Mesenchymal stem cell (in vitro differentiated cells and primary cell): ENCODE measurements around the gene ARHGAP35.

Experiments used
- DNase-seq: peaks from one replicate; pipeline ENCODE4 v3.0.0-alpha.2; 2013
- H2AFZ ChIP-seq: one replicate; pipeline ENCODE4 v1.6.1; 2013; ENCODE audit warnings: low read depth, mild to moderate bottlenecking, control low read depth, inconsistent platforms, low read length, moderate library complexity
- H2AK5ac ChIP-seq: 2 replicates; pipeline ENCODE4 v1.6.1; 2013; ENCODE audit warnings: low read length, moderate library complexity, mild to moderate bottlenecking, inconsistent platforms; ENCODE audit not compliant: severe bottlenecking
- H2BK120ac ChIP-seq: one replicate; pipeline ENCODE4 v1.6.1; 2013; ENCODE audit warnings: low read depth, mild to moderate bottlenecking, inconsistent platforms, low read length, moderate library complexity
- H2BK12ac ChIP-seq, 2 experiments: one replicate each; pipeline ENCODE4 v1.6.1; 2013; ENCODE audit warnings: inconsistent platforms in 2 of 2, low read length in 2 of 2, mild to moderate bottlenecking in 2 of 2, moderate library complexity in 2 of 2, control low read depth in 1 of 2
- H2BK15ac ChIP-seq: one replicate; pipeline ENCODE4 v1.6.1; 2013; ENCODE audit warnings: mild to moderate bottlenecking, low read depth, inconsistent platforms; ENCODE audit not compliant: poor library complexity, severe bottlenecking
- H2BK5ac ChIP-seq: 2 replicates; pipeline ENCODE4 v1.6.1; 2013; ENCODE audit warnings: low read depth, mild to moderate bottlenecking, low read length, control low read depth, inconsistent platforms; ENCODE audit not compliant: poor library complexity, severe bottlenecking
- H3K14ac ChIP-seq, 2 experiments: one replicate each; pipeline ENCODE4 v1.6.1; 2013; ENCODE audit warnings: inconsistent platforms in 2 of 2, low read length in 2 of 2, control low read depth in 1 of 2, mild to moderate bottlenecking in 1 of 2, moderate library complexity in 1 of 2
- H3K18ac ChIP-seq, 2 experiments: one replicate each; pipeline ENCODE4 v1.6.1; 2013; ENCODE audit warnings: inconsistent platforms in 2 of 2, low read length in 2 of 2, control low read depth in 1 of 2, low read depth in 1 of 2, mild to moderate bottlenecking in 1 of 2
- H3K23ac ChIP-seq, 2 experiments: one replicate each; pipeline ENCODE4 v1.6.1; 2013; ENCODE audit warnings: inconsistent platforms in 2 of 2, low read length in 2 of 2, mild to moderate bottlenecking in 2 of 2, moderate library complexity in 2 of 2, control low read depth in 1 of 2
- H3K27ac ChIP-seq: 2 replicates; pipeline ENCODE4 v1.5.1; 2013; ENCODE audit warnings: mild to moderate bottlenecking, moderate library complexity, low read length, control low read depth, inconsistent platforms; ENCODE audit not compliant: poor library complexity, severe bottlenecking
- H3K27me3 ChIP-seq, 2 experiments: 2 replicates each; pipeline versions ENCODE4 v1.6.1 to v1.7.0; 2013; ENCODE audit warnings: low read length in 2 of 2, mild to moderate bottlenecking in 2 of 2, moderate library complexity in 2 of 2, control low read depth in 1 of 2, inconsistent platforms in 1 of 2; ENCODE audit not compliant: control insufficient read depth in 1 of 2, insufficient read depth in 1 of 2
- H3K36me3 ChIP-seq, 2 experiments: 2 replicates each; pipeline versions ENCODE4 v1.6.1 to v1.7.0; 2013; ENCODE audit warnings: low read length in 2 of 2, control low read depth in 1 of 2, inconsistent platforms in 1 of 2, low read depth in 1 of 2, mild to moderate bottlenecking in 1 of 2; ENCODE audit not compliant: insufficient read depth in 2 of 2, control insufficient read depth in 1 of 2
- H3K4ac ChIP-seq, 2 experiments: one replicate each; pipeline ENCODE4 v1.6.1; 2013; ENCODE audit warnings: inconsistent platforms in 2 of 2, low read length in 2 of 2, mild to moderate bottlenecking in 2 of 2, moderate library complexity in 2 of 2, control low read depth in 1 of 2, low read depth in 1 of 2
- H3K4me1 ChIP-seq: 2 replicates; pipeline ENCODE4 v1.6.1; 2013; ENCODE audit warnings: low read depth, low read length, control low read depth; ENCODE audit not compliant: control insufficient read depth, insufficient read depth
- H3K4me2 ChIP-seq: 2 replicates; pipeline ENCODE4 v1.6.1; 2013; ENCODE audit warnings: low read length, mild to moderate bottlenecking, inconsistent platforms; ENCODE audit not compliant: poor library complexity, severe bottlenecking
- H3K4me3 ChIP-seq, 2 experiments: 2 replicates each; pipeline versions ENCODE4 v1.5.1 to v1.7.0; 2013; ENCODE audit warnings: low read length in 2 of 2, mild to moderate bottlenecking in 2 of 2, control low read depth in 1 of 2, low read depth in 1 of 2; ENCODE audit not compliant: insufficient read depth in 1 of 2
- H3K79me1 ChIP-seq: replicated peaks from 2 replicates; pipeline ENCODE4 v1.6.1; 2013; ENCODE audit warnings: mild to moderate bottlenecking, control low read depth, low read length, inconsistent platforms; ENCODE audit not compliant: poor library complexity, severe bottlenecking
- H3K9ac ChIP-seq: 2 replicates; pipeline ENCODE4 v1.7.0; 2013; ENCODE audit warnings: mild to moderate bottlenecking, low read length, moderate library complexity
- H3K9me3 ChIP-seq: 2 replicates; pipeline ENCODE4 v1.7.0; 2013; ENCODE audit warnings: mild to moderate bottlenecking, low read length; ENCODE audit not compliant: control insufficient read depth
- H4K8ac ChIP-seq: one replicate; pipeline ENCODE4 v1.6.1; 2013; ENCODE audit warnings: inconsistent platforms, mild to moderate bottlenecking, low read length, moderate library complexity
- H4K91ac ChIP-seq: one replicate; pipeline ENCODE4 v1.6.1; 2013; ENCODE audit warnings: mild to moderate bottlenecking, low read length, inconsistent platforms
- whole genome bisulfite sequencing: methylation state at CpG from one replicate; pipeline ENCODE4 v1.1.7; 2013; ENCODE audit warnings: mixed read lengths; 5-methylcytosine and 5-hydroxymethylcytosine counted together

ARHGAP35 gene

GRCh38 chr19:46898731-46899130 lies 37.9 kb downstream of the ARHGAP35 start:
- Histone ChIP-seq H2AFZ (no peak overlapping the region), H3K9me3 (no peaks in the 10 kb centered on the region), H3K27me3 (no peaks in the 10 kb centered on the region), H3K18ac (peak overlapping the region in 1 of 2 experiments; percentile 46), H4K8ac (no peak overlapping the region), H3K9ac (peak overlapping the region; percentile 3), H3K36me3 (no peaks in the 10 kb centered on the region), H2BK12ac (peak overlapping the region in 1 of 2 experiments; percentile 33), H3K27ac (no peak overlapping the region), H3K14ac (no peak overlapping the region), H3K4ac (no peak overlapping the region), H3K23ac (no peak overlapping the region), H3K4me1 (peaks cover 20% of the 10 kb centered on the region), H2AK5ac (no peak overlapping the region), H2BK5ac (no peak overlapping the region), H3K79me1 (peaks cover 10% of the 10 kb centered on the region), H4K91ac (no peak overlapping the region), H2BK15ac (no peak overlapping the region), H3K4me3 (no peak overlapping the region), H2BK120ac (no peak overlapping the region), H3K4me2 (no peak overlapping the region)
- 91% methylated on average over 5 of the region's 5 CpGs for WGBS
- DNase-seq, result peak; percentile 41

- Histone ChIP-seq H3K27me3 (no peaks in the 10 kb centered on the region), H3K4ac (no peak overlapping the region), H3K36me3 (no peaks in the 10 kb centered on the region), H3K23ac (no peak overlapping the region), H4K91ac (no peak overlapping the region), H3K14ac (no peak overlapping the region), H3K79me1 (peaks cover 14% of the 10 kb centered on the region), H2BK15ac (no peak overlapping the region), H3K18ac (no peak overlapping the region), H2BK5ac (no peak overlapping the region), H2AFZ (no peak overlapping the region), H2BK12ac (no peak overlapping the region), H4K8ac (no peak overlapping the region), H2BK120ac (no peak overlapping the region), H2AK5ac (no peak overlapping the region), H3K4me1 (peaks cover 29% of the 10 kb centered on the region), H3K9me3 (no peaks in the 10 kb centered on the region), H3K4me2 (no peak overlapping the region), H3K9ac (no peak overlapping the region), H3K27ac (no peak overlapping the region), H3K4me3 (no peak overlapping the region)
- 95% methylated on average over 5 of the region's 5 CpGs for WGBS
- no peak for DNase-seq
Observed at GRCh38 chr19:46900341-46900740, 39.5 kb downstream of the ARHGAP35 start.

GRCh38 chr19:46901701-46902401 lies 41.1 kb downstream of the ARHGAP35 start:
- Histone ChIP-seq H3K36me3 (no peaks in the 10 kb centered on the region), H4K8ac (no peak overlapping the region), H3K79me1 (peaks cover 16% of the 10 kb centered on the region), H3K4me2 (peak overlapping the region; percentile 3), H2BK15ac (no peak overlapping the region), H3K9ac (no peak overlapping the region), H2BK120ac (no peak overlapping the region), H4K91ac (peak overlapping the region; percentile 16), H3K27ac (peak overlapping the region; percentile 86), H2BK12ac (no peak overlapping the region), H3K27me3 (no peaks in the 10 kb centered on the region), H3K14ac (peak overlapping the region in 1 of 2 experiments; percentile 39), H2BK5ac (peak overlapping the region; percentile 40), H2AK5ac (peak overlapping the region; percentile 40), H3K18ac (peak overlapping the region in 1 of 2 experiments; percentile 37), H3K4ac (no peak overlapping the region), H3K4me3 (no peak overlapping the region), H3K23ac (no peak overlapping the region), H3K9me3 (no peaks in the 10 kb centered on the region), H2AFZ (no peak overlapping the region), H3K4me1 (peaks cover 27% of the 10 kb centered on the region)
- no peak for DNase-seq

GRCh38 chr19:46902402-46902766 lies 41.6 kb downstream of the ARHGAP35 start:
- peak overlapping the region; percentile 86 for H3K27ac ChIP-seq
- H3K36me3 ChIP-seq, result no peaks in the 10 kb centered on the region
- H3K9me3 ChIP-seq, result no peaks in the 10 kb centered on the region
- no peak overlapping the region for H3K4ac ChIP-seq
- H2BK120ac ChIP-seq, result no peak overlapping the region
- H4K8ac ChIP-seq, result no peak overlapping the region
- peak overlapping the region; percentile 25 for H4K91ac ChIP-seq
- H3K4me2 ChIP-seq, result peak overlapping the region; percentile 3
- 83% methylated on average over 3 of the region's 4 CpGs for WGBS
- H3K18ac ChIP-seq, result peak overlapping the region in 1 of 2 experiments; percentile 37
- H2BK15ac ChIP-seq, result no peak overlapping the region
- no peak overlapping the region for H3K4me3 ChIP-seq
- peaks cover 27% of the 10 kb centered on the region for H3K4me1 ChIP-seq
- no peak overlapping the region for H3K23ac ChIP-seq
- H3K79me1 ChIP-seq, result peaks cover 17% of the 10 kb centered on the region
- no peak overlapping the region for H3K9ac ChIP-seq
- H2AK5ac ChIP-seq, result peak overlapping the region; percentile 15
- peak; percentile 28 for DNase-seq
- no peaks in the 10 kb centered on the region for H3K27me3 ChIP-seq
- H2BK12ac ChIP-seq, result peak overlapping the region in 1 of 2 experiments; percentile 71
- no peak overlapping the region for H2BK5ac ChIP-seq
- no peak overlapping the region for H2AFZ ChIP-seq
- H3K14ac ChIP-seq, result no peak overlapping the region
